ENCODE data around the gene GABRB1. TPM values are rescaled to one million over a fixed set of nuclear protein-coding genes. Genes with fewer than 3 reads are reported as not detected.

Gene GABRB1
- total and polyA plus RNA-seq, 2 experiments from 2014 or later = 2.8 to 5.5 TPM

DNA sequence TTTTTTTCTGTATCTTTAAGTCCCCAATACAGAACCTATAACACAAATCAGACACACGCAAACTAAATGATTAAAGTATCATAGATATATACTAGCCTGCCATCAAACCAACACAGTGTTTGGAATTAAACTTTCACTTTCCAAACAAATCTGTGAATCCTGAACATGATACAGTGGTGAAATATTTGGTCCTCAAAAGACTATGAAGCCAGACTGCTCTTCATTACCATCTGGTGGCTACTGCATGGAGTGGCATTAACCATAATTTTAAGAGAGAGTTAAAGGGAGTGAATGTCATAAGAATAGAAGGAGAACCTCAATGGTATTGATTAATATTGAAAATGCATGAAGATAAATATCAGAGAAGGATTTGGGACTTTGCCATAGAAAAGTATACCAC lies 28.8 kb upstream of the GABRB1 start:
- no peak for TF ChIP-seq EZH2 (IDR thresholded peaks at IDR 0.05; ENCODE audit: borderline replicate concordance)
- TF ChIP-seq, protein P1, sequence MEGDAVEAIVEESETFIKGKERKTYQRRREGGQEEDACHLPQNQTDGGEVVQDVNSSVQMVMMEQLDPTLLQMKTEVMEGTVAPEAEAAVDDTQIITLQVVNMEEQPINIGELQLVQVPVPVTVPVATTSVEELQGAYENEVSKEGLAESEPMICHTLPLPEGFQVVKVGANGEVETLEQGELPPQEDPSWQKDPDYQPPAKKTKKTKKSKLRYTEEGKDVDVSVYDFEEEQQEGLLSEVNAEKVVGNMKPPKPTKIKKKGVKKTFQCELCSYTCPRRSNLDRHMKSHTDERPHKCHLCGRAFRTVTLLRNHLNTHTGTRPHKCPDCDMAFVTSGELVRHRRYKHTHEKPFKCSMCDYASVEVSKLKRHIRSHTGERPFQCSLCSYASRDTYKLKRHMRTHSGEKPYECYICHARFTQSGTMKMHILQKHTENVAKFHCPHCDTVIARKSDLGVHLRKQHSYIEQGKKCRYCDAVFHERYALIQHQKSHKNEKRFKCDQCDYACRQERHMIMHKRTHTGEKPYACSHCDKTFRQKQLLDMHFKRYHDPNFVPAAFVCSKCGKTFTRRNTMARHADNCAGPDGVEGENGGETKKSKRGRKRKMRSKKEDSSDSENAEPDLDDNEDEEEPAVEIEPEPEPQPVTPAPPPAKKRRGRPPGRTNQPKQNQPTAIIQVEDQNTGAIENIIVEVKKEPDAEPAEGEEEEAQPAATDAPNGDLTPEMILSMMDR (IDR thresholded peaks at IDR 0.05; ENCODE audit: poor library complexity) = peak; percentile 40
- no peak for DNase-seq (ENCODE audit: low spot score)
- 83% methylated on average over 1 of the region's 1 CpG for WGBS (ENCODE audit: low lambda C conversion rate, missing lambda C conversion rate)
- Histone ChIP-seq H3K27me3 (no peaks in the 10 kb centered on the region), H3K4me1 (ENCODE audit: insufficient read depth) (no peaks in the 10 kb centered on the region), H3K27ac (no peak overlapping the region), H3K4me2 (no peak overlapping the region), H3K36me3 (replicated peaks; ENCODE audit: insufficient read depth, low read depth) (no peaks in the 10 kb centered on the region), H4K20me1 (ENCODE audit: insufficient read depth, poor library complexity, severe bottlenecking) (no peaks in the 10 kb centered on the region), H3K4me3 (no peak overlapping the region), H3K79me2 (no peaks in the 10 kb centered on the region), H3K9me2 (replicated peaks; ENCODE audit: insufficient read depth) (no peaks in the 10 kb centered on the region), H2AFZ (no peak overlapping the region), H3K9me3 (ENCODE audit: low read depth) (no peaks in the 10 kb centered on the region)

- no peaks in the 10 kb centered on the region for H3K9me3 ChIP-seq (ENCODE audit: low read depth)
- H3K36me3 ChIP-seq (replicated peaks; ENCODE audit: insufficient read depth, low read depth) = no peaks in the 10 kb centered on the region
- H3K4me1 ChIP-seq (ENCODE audit: insufficient read depth) = no peaks in the 10 kb centered on the region
- H4K20me1 ChIP-seq (ENCODE audit: insufficient read depth, poor library complexity, severe bottlenecking) = no peaks in the 10 kb centered on the region
- H3K27ac ChIP-seq = no peak overlapping the region
- DNase-seq (ENCODE audit: low spot score) = no peak
- no peaks in the 10 kb centered on the region for H3K27me3 ChIP-seq
- H2AFZ ChIP-seq = peak overlapping the region; percentile 32
- H3K9me2 ChIP-seq (replicated peaks; ENCODE audit: insufficient read depth) = no peaks in the 10 kb centered on the region
- no peaks in the 10 kb centered on the region for H3K79me2 ChIP-seq
- TF ChIP-seq, protein P1 (IDR thresholded peaks at IDR 0.05; ENCODE audit: poor library complexity) = no peak
- TF ChIP-seq EZH2 (IDR thresholded peaks at IDR 0.05; ENCODE audit: borderline replicate concordance) (no peak), EZH2phosphoT487 (IDR thresholded peaks at IDR 0.05; ENCODE audit: low read depth, severe bottlenecking, unreplicated experiment) (no peak)
- H3K4me3 ChIP-seq = no peak overlapping the region
- peak overlapping the region; percentile 25 for H3K4me2 ChIP-seq
Observed at GRCh38 chr4:47010347-47010911, 20.9 kb upstream of the GABRB1 start.

DNA sequence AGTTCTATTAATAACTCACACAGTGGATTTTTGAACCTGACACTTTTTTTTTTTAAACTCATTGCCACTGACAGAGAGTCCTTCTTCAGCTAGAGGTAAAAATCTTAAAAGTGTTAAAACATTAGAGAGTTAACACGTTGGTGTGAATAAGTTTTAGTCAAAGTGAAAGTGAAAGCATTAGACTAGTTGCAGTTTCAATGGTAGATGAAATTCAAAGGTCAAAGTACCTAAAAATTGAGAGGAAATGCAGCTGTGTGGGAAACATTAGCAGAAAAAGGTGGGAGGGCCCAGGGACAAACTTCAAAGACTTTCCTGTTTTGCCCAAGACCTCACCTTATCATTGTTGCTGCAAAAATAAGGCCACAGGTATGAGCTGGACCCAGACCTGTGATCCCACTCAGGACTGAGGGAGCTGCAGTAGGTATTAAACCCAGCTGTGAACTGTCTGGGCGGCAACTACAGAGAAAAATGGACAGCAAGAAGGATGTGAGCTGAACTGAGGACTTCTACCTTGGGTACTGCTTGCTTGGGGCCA lies 20.4 kb upstream of the GABRB1 start:
- 59% methylated on average over 2 of the region's 2 CpGs for WGBS (ENCODE audit: low lambda C conversion rate, missing lambda C conversion rate)

More for the DNA sequence above, 20.4 kb upstream of the GABRB1 start:
- DNase-seq (ENCODE audit: low spot score) = no peak
- no peak for TF ChIP-seq EZH2phosphoT487 (IDR thresholded peaks at IDR 0.05; ENCODE audit: low read depth, severe bottlenecking, unreplicated experiment)
- TF ChIP-seq, protein P1 (IDR thresholded peaks at IDR 0.05; ENCODE audit: poor library complexity) = no peak
- no peak for TF ChIP-seq EZH2 (IDR thresholded peaks at IDR 0.05; ENCODE audit: borderline replicate concordance)
- Histone ChIP-seq H3K27me3 (no peaks in the 10 kb centered on the region), H3K4me3 (no peak overlapping the region), H2AFZ (peak overlapping the region; percentile 32), H3K27ac (no peak overlapping the region), H3K4me2 (peak overlapping the region; percentile 25), H3K36me3 (replicated peaks; ENCODE audit: insufficient read depth, low read depth) (no peaks in the 10 kb centered on the region), H3K4me1 (ENCODE audit: insufficient read depth) (no peaks in the 10 kb centered on the region), H4K20me1 (ENCODE audit: insufficient read depth, poor library complexity, severe bottlenecking) (no peaks in the 10 kb centered on the region), H3K79me2 (no peaks in the 10 kb centered on the region), H3K9me2 (replicated peaks; ENCODE audit: insufficient read depth) (no peaks in the 10 kb centered on the region), H3K9me3 (ENCODE audit: low read depth) (no peaks in the 10 kb centered on the region)
